Endothelial cell of umbilical vein (primary cell): ENCODE results near the gene BASP1. TPM values are rescaled to one million over a fixed set of nuclear protein-coding genes. Genes with fewer than 3 reads are reported as not detected.

Experiments
- BruUV-seq: library from RNA; stranded (reverse); fragments of 400-500 nt; replicated peaks from 2 replicates; lab custom pipeline; 2021; lab: Mats Ljungman, UMichigan
- CTCF ChIA-PET: fragments of 300-600, 350-600 bp; sonication (Branson Sonifier 250); formaldehyde crosslinking; loops from one replicate; lab custom pipeline; 2021; ENCODE audit warnings: antibody characterized with exemption, inconsistent platforms; lab: Charles Lee
- POLR2A ChIA-PET: fragments of 300-600, 350-600 bp; sonication (Branson Sonifier 250); formaldehyde crosslinking; loops from one replicate; lab custom pipeline; 2021; ENCODE audit warnings: antibody characterized with exemption, inconsistent platforms; lab: Charles Lee
- DNase-seq: peaks from one replicate; pipeline ENCODE4 v3.0.0-alpha.2; 2011; ENCODE audit warnings: low read depth, low spot score
- FAIRE-seq: peaks from 2 replicates; lab custom pipeline; 2011; peaks lifted over from hg19 to GRCh38; lab: Jason Lieb, UNC
- H2AFZ ChIP-seq: 2 replicates; pipeline ENCODE4 v1.6.0; 2012; ENCODE audit warnings: low read depth, low read length, control low read depth, inconsistent platforms
- H3K27ac ChIP-seq: 2 replicates; pipeline ENCODE4 v1.5.1; 2011; ENCODE audit warnings: low read depth, mild to moderate bottlenecking, control low read depth, low read length, moderate library complexity; ENCODE audit not compliant: insufficient read depth
- H3K27me3 ChIP-seq, 2 experiments: 2 replicates each; pipeline versions ENCODE4 v1.6.0 to v1.6.1; 2011; ENCODE audit warnings: low read length in 2 of 2, mixed read lengths in 1 of 2; ENCODE audit not compliant: control insufficient read depth in 2 of 2, insufficient read depth in 2 of 2
- H3K36me3 ChIP-seq, 2 experiments: 2 replicates in 1 of 2; 3 replicates in 1 of 2; pipeline ENCODE4 v1.5.1; 2011; ENCODE audit warnings: low read length in 2 of 2, mild to moderate bottlenecking in 1 of 2, moderate library complexity in 1 of 2; ENCODE audit not compliant: control insufficient read depth in 2 of 2, insufficient read depth in 2 of 2; ENCODE audit errors: extremely low read depth in 1 of 2
- H3K4me1 ChIP-seq: 3 replicates; pipeline ENCODE4 v1.5.1; 2011; ENCODE audit warnings: mild to moderate bottlenecking, low read length; ENCODE audit not compliant: control insufficient read depth, insufficient read depth; ENCODE audit errors: extremely low read depth
- H3K4me2 ChIP-seq: 2 replicates; pipeline ENCODE4 v1.6.1; 2011; ENCODE audit warnings: low read length, control low read depth, mixed read lengths; ENCODE audit not compliant: insufficient read depth
- H3K4me3 ChIP-seq, 3 experiments: fragments of 200-600 bp in 1 of 3; sonication (generic), shearing (Covaris generic) in 1 of 3; replicated peaks in 1 of 3; 2 replicates each; pipeline ENCODE4 v1.5.1; 2011 to 2016; ENCODE audit warnings: control low read depth in 3 of 3, low read length in 3 of 3, mild to moderate bottlenecking in 2 of 3, inconsistent platforms in 1 of 3, low read depth in 1 of 3, moderate library complexity in 1 of 3; ENCODE audit not compliant: insufficient read depth in 1 of 3
- H3K79me2 ChIP-seq: 2 replicates; pipeline ENCODE4 v1.6.0; 2012; ENCODE audit warnings: low read length, inconsistent platforms; ENCODE audit not compliant: control insufficient read depth, insufficient read depth
- H3K9ac ChIP-seq: replicated peaks from 2 replicates; pipeline ENCODE3; 2011; ENCODE audit warnings: low read length, control low read depth; ENCODE audit not compliant: insufficient read depth; ENCODE audit errors: extremely low read depth
- H3K9me1 ChIP-seq: replicated peaks from 3 replicates; pipeline ENCODE4 v1.6.0; 2011; ENCODE audit warnings: mild to moderate bottlenecking, low read length; ENCODE audit not compliant: control insufficient read depth, insufficient read depth; ENCODE audit errors: extremely low read depth
- H3K9me3 ChIP-seq: replicated peaks from 2 replicates; pipeline ENCODE4 v1.5.1; 2012; ENCODE audit warnings: low read length, inconsistent platforms; ENCODE audit not compliant: control insufficient read depth, insufficient read depth
- H4K20me1 ChIP-seq: replicated peaks from 2 replicates; pipeline ENCODE3; 2011; ENCODE audit warnings: mild to moderate bottlenecking, low read length; ENCODE audit not compliant: control insufficient read depth, insufficient read depth; ENCODE audit errors: extremely low read depth
- EZH2 ChIP-seq: IDR thresholded peaks from 2 replicates; pipeline ENCODE4 v1.6.1; 2012; ENCODE audit warnings: borderline replicate concordance, low read depth, mild to moderate bottlenecking, moderate library complexity, low read length, inconsistent platforms; ENCODE audit not compliant: severe bottlenecking
- FOS ChIP-seq: IDR thresholded peaks from 2 replicates; pipeline ENCODE4 v1.6.1; 2011; ENCODE audit warnings: mild to moderate bottlenecking, low read length, moderate library complexity, borderline replicate concordance; ENCODE audit not compliant: insufficient read depth
- GATA2 ChIP-seq: IDR thresholded peaks from 2 replicates; pipeline ENCODE4 v1.7.0; 2011; ENCODE audit warnings: low read depth, mild to moderate bottlenecking, moderate library complexity, mixed read lengths, low read length; ENCODE audit not compliant: insufficient read length, insufficient read depth
- JUN ChIP-seq: IDR thresholded peaks from 2 replicates; pipeline ENCODE4 v1.6.1; 2011; ENCODE audit warnings: borderline replicate concordance, low read depth; ENCODE audit not compliant: insufficient read length, insufficient read depth
- MYC ChIP-seq: IDR thresholded peaks from one replicate; pipeline ENCODE4 v1.6.1; 2011; ENCODE audit warnings: mild to moderate bottlenecking, low read depth, low read length
- POLR2A ChIP-seq: IDR thresholded peaks from 2 replicates; pipeline ENCODE4 v1.6.1; 2012; ENCODE audit warnings: low read depth, mild to moderate bottlenecking, control low read depth, low read length
- POLR2AphosphoS5 ChIP-seq: IDR thresholded peaks from 2 replicates; pipeline ENCODE4 v1.6.1; 2012; ENCODE audit warnings: low read depth, mild to moderate bottlenecking, control low read depth, low read length, moderate library complexity; ENCODE audit not compliant: insufficient read depth
- dilution Hi-C: fragments of 300-500 bp; cut with MboI; formaldehyde crosslinking; loops from one replicate; pipeline ENCODE4 v1.15.0; 2019; ENCODE audit warnings: low sequenced_read_pairs; ENCODE audit not compliant: extremely low pct_ligation_motif_present
- intact Hi-C: fragments of 100-400 bp; cut with micrococcal nuclease; formaldehyde crosslinking; loops from one replicate; pipeline ENCODE4 v1.10.0; 2022
- polyA plus RNA-seq, 4 experiments: library from polyadenylated mRNA; depleted of rRNA in 3 of 4; stranded (reverse) in 3 of 4; unstranded in 1 of 4; fragments of >200 nt; gene quantifications; 2 replicates each; pipeline versions ENCODE4 v1.2.1 to v1.2.3, GENCODE V29; 2011 to 2012; ENCODE audit warnings: missing spikeins in 1 of 4
- total RNA-seq: library from RNA; stranded (reverse); gene quantifications from 2 replicates; pipeline ENCODE4 v1.2.3, GENCODE V29; 2021
- TF ChIP-seq, protein P1 (sequence below), 2 donors: IDR thresholded peaks; 1 replicate in 1 of 2; 2 replicates in 1 of 2; pipeline ENCODE4 v1.5.1; 2011; ENCODE audit warnings: low read length in 2 of 2, mild to moderate bottlenecking in 2 of 2, moderate library complexity in 2 of 2, control low read depth in 1 of 2, inconsistent platforms in 1 of 2, low read depth in 1 of 2; ENCODE audit not compliant: insufficient read depth in 1 of 2; ENCODE audit errors: extremely low read depth in 1 of 2
- TF ChIP-seq, protein P2 (sequence below): IDR thresholded peaks from 2 replicates; pipeline ENCODE4 v1.6.1; 2011; ENCODE audit not compliant: insufficient read depth, insufficient read length

The BASP1 gene
- total and polyA plus RNA-seq, 2 donors (not counting 3 experiments of a cell fraction or from before 2014, with no cell fraction given) = 69.4 to 79.3 TPM

DNA sequence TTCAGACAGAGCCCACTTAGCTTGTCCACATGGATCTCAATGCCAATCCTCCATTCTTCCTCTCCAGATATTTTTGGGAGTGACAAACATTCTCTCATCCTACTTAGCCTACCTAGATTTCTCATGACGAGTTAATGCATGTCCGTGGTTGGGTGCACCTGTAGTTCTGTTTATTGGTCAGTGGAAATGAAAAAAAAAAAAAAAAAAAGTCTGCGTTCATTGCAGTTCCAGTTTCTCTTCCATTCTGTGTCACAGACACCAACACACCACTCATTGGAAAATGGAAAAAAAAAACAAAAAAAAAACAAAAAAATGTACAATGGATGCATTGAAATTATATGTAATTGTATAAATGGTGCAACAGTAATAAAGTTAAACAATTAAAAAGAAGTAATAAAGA lies 59.0 kb downstream of the BASP1 start:
- DNase-seq (no peak), FAIRE-seq (no peak)
- Histone ChIP-seq H3K9me3 (no peaks in the 10 kb centered on the region), H3K4me3 (no peak overlapping the region), H3K79me2 (peaks cover 23% of the 10 kb centered on the region), H4K20me1 (peaks cover 5% of the 10 kb centered on the region), H3K36me3 (peaks cover 8 to 11% of the 10 kb centered on the region in 2 experiments), H3K27ac (no peak overlapping the region), H3K9ac (no peak overlapping the region), H3K4me1 (no peaks in the 10 kb centered on the region), H3K9me1 (no peaks in the 10 kb centered on the region), H3K4me2 (no peak overlapping the region), H3K27me3 (no peaks in the 10 kb centered on the region), H2AFZ (no peak overlapping the region)
- ChIA-PET POLR2A (no interaction called here), CTCF (no interaction called here)
- dilution Hi-C loops = no loop called here
- no TSS peak for BruUV-seq
- intact Hi-C loops = no loop called here
- TF ChIP-seq POLR2A = no peak

DNA sequence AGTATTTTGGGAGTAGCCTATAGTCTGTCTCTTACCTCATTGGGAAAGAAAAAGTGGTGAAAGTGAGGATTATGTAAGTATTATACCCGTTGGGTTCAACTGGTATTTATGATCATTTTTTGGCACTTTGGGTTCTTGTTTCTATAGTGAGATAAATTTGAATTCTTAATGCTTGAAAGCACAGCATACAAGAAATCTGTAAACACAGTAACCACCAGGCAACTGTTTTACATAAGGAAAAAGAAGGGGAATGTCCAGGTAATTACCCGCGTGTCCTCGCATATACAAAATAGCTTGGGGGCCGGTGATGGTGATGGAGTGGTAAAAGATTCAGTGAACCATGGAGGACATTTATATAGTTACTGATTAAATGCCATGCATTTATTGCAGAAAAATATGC lies 60.5 kb downstream of the BASP1 start:
- no TSS peak for BruUV-seq
- FAIRE-seq = no peak
- Histone ChIP-seq H3K27me3 (no peaks in the 10 kb centered on the region), H3K9ac (no peak overlapping the region), H3K4me3 (no peak overlapping the region), H2AFZ (no peak overlapping the region), H3K9me1 (no peaks in the 10 kb centered on the region), H3K79me2 (peaks cover 11% of the 10 kb centered on the region), H3K4me1 (no peaks in the 10 kb centered on the region), H3K4me2 (no peak overlapping the region), H4K20me1 (peaks cover 2% of the 10 kb centered on the region), H3K27ac (no peak overlapping the region), H3K36me3 (peaks cover 8 to 11% of the 10 kb centered on the region in 2 experiments), H3K9me3 (no peaks in the 10 kb centered on the region)
- TF ChIP-seq MYC (no peak), FOS (no peak), GATA2 (no peak), EZH2 (no peak), POLR2AphosphoS5 (no peak), JUN (no peak), POLR2A (no peak)
- TF ChIP-seq, protein P1, sequence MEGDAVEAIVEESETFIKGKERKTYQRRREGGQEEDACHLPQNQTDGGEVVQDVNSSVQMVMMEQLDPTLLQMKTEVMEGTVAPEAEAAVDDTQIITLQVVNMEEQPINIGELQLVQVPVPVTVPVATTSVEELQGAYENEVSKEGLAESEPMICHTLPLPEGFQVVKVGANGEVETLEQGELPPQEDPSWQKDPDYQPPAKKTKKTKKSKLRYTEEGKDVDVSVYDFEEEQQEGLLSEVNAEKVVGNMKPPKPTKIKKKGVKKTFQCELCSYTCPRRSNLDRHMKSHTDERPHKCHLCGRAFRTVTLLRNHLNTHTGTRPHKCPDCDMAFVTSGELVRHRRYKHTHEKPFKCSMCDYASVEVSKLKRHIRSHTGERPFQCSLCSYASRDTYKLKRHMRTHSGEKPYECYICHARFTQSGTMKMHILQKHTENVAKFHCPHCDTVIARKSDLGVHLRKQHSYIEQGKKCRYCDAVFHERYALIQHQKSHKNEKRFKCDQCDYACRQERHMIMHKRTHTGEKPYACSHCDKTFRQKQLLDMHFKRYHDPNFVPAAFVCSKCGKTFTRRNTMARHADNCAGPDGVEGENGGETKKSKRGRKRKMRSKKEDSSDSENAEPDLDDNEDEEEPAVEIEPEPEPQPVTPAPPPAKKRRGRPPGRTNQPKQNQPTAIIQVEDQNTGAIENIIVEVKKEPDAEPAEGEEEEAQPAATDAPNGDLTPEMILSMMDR (IDR thresholded peaks at IDR 0.05; ENCODE audit: extremely low read depth in 1 of 2, insufficient read depth in 1 of 2, low read depth in 1 of 2, low read length in 2 of 2) = no peak
- TF ChIP-seq, protein P2, sequence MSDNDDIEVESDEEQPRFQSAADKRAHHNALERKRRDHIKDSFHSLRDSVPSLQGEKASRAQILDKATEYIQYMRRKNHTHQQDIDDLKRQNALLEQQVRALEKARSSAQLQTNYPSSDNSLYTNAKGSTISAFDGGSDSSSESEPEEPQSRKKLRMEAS = no peak
- ChIA-PET CTCF (interaction anchor here (2.9 kb wide), 1 partner anchor 62 kb away, joined by 12 read pairs; no protein-coding TSS in a partner anchor), POLR2A (no interaction called here)
- intact Hi-C loops = no loop called here
- dilution Hi-C loops = no loop called here
- DNase-seq = no peak
